ENCODE results near the gene TIMM22.

The TIMM22 gene

DNA sequence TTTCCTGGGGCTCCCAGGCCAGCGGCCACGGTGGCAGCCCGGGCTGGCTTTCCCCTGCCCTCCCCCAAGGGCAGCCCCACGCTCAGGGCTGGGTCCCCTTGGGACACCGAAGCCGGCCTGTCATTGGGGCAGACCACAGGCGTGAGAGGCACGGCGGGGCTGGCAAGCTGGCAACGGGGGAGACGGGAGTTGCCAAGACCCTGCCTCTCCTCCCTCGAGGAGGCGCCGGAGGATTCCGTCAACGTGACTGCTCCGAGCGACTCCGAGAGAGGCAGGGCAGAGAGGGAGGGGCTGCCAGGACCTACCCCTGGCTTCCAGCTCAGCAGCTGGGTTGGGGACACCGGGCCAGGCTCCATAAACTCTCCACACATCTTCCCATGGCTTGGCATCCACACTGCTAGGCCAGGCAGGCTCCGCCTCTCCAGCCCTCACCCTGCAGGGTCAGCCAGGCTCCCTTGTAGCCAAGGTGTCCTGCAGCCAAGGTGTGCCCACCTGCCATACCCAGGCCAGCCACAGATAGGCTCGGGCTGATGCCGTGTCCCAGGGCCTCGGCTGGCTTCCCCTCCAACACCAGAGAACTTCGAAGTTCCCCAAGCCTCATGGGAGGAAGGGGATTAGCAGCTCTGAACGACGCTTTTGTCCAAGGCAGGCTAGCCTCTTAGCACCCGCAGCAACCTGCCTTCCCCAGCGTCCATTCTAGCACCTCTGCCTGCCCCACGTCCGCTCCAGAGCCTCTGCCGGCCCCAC is 25.5 kb downstream of the TIMM22 start:
- DNase-seq (ENCODE audit: low spot score) = no peak

DNA sequence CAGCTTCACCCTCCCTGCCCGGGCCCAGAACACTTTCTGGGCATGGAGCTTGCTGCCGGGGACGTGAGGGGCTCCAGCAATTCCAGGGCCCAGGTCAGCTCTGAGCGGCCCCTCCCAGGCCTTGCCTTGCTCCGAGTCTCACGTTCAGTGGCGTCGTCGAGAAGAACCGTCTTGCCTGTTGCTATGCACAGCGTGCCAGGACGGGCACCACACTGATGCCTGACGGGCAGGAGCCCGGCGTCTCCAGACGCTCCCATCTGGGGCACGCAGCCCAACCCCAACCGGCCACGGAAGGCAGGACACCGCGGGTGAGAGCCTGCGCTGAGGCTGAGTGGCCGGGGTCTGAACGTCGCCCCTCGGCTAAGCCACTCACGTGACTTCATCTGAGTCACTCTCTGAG is 27.1 kb downstream of the TIMM22 start:
- no peak for DNase-seq (ENCODE audit: low spot score)

DNA sequence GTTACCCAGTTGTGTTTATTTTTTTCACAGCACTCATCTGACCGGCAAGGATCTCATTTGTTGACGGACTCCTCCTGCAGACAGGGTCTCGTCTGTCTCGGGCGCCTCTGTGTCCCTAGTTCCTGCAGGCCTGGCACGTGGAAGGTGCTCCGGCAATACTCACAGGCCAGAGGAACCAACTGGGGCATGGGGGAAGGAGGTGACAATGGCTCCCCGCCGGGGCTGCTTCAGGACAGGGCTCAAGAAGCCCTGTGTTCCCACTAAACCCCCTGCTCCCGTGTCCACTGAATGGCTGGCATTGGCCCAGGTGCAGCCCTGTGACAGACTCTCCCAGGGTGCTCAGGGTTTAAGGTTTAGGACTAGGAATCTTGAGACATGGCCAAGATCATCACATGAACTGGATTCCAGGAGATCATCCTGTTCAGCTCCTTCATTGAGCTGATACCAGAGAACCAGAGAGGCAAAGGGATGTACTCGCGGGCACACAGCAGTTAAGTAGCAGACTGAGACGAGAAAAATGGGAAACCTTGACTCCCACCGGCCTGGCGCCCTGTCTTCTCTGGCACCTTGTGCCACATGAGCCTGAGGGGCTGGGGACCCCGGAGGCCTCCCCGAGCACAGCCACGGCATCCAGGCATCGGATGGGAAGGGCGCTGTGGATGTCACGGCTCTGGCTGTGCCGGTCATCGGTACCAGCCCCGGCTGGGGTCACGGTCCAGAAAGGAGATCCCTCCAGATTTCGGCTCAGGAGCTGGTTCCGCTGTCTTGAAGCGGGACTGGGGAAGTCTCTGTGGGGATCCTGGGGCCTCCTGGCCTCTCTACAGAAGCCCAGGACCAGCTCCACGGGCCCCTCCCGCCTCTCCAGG is 29.0 kb downstream of the TIMM22 start:
- no peak for DNase-seq (ENCODE audit: low spot score)

DNA sequence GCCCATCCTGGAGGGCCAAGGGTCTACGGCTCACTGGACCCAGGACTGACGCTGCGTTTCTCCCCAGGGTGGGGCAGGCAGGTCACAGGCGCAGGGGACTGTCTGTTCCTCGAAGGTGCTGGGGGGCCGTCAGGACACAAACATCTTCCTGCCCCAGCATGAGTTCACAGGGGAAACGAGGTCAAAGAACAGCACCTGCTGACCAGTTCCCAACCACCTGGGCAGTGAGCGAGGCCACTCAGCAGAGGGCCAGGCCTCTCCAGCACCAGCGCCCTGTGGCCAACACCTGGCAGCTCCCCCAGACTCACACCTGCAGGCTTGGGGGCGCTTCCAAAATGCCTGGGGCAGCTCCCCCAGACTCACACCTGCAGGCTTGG is 29.7 kb downstream of the TIMM22 start:
- DNase-seq (ENCODE audit: low spot score) = no peak

DNA sequence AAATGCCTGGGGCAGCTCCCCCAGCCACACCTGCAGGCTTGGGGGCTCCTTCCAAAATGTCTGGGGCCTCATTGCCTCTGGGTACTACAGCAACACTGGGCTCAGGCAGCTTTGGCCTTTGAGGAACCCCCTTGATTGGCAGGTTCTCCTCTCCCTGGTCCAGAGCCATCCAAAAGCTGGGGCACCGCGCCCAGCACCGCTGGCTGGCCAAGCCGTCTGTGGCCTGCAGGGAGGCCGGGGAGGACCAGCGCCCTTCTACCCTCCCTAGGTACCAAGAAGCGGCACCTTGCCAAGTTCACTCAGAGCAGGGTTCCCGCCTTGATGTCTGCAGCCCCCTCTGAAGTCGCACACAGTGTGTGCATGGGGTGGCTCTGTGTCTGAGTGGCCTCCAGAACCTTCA is 30.1 kb downstream of the TIMM22 start:
- DNase-seq (ENCODE audit: low spot score) = no peak

DNA sequence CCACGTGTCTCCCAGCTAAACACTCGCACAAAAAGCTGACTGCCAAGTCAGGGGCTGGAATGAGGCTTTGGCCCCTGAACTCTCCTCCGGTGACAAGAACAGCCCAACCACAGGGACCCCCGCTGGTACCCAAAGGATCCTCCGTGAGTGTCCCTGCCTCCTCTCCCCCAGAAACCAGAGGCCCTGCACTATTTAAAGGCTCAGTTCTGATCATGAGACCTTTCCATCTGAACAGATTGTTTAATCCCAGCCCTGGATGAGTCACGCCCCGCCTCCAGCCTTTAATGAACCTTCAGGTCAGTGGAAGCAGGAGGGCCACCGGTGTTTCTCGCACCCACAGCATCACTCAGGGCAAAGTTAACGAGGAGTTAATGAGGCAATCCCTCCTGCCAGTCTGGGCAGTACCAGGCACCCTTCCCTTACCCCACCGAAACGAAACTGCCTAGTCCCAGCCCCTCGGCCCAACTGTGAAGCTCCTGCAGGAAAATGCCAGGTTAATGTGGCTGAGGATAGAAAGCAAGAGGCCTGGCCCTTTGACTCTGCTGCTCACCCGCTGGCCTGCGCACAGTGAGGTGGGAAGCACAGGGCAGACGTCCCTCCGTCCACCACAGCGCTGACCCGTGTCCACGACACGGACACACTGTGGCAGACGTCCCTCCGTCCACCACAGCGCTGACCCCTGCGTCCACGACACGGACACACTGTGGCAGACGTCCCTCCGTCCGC is 32.4 kb downstream of the TIMM22 start:
- DNase-seq (ENCODE audit: low spot score) = no peak

DNA sequence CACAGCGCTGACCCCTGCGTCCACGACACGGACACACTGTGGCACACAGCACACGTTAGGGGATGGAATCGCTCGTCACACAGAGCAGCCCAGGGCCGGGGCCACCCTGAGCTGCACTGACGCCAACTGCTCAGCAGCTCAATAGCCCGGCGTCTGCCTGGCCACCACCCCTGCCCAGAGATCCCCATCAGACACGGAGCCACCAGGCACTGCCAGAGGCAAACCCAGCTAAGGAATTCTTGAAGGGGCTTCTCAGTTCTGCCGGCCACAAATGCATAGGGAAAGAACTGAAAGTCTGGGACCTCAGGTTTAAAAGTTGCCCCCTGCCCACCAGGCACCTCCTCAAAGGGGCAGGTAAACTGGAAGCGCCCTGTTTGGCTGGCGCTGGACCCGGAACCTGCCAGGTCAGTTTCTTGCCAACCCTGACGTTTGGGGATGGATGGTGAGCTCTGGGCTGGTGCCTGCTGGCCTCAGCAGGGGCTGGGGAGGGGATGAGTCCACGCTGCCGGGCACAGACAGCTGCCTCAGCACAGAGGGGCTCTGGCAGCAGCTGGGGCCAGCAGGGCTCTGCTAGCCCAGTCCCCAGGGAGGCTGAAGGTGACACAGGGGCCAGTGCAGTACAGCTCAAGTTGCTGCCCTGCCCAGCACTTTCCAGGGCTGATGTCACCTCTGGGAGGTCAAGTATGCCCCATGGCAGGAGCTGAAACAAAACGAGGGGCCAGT is 33.2 kb downstream of the TIMM22 start:
- DNase-seq (ENCODE audit: low spot score) = no peak

DNA sequence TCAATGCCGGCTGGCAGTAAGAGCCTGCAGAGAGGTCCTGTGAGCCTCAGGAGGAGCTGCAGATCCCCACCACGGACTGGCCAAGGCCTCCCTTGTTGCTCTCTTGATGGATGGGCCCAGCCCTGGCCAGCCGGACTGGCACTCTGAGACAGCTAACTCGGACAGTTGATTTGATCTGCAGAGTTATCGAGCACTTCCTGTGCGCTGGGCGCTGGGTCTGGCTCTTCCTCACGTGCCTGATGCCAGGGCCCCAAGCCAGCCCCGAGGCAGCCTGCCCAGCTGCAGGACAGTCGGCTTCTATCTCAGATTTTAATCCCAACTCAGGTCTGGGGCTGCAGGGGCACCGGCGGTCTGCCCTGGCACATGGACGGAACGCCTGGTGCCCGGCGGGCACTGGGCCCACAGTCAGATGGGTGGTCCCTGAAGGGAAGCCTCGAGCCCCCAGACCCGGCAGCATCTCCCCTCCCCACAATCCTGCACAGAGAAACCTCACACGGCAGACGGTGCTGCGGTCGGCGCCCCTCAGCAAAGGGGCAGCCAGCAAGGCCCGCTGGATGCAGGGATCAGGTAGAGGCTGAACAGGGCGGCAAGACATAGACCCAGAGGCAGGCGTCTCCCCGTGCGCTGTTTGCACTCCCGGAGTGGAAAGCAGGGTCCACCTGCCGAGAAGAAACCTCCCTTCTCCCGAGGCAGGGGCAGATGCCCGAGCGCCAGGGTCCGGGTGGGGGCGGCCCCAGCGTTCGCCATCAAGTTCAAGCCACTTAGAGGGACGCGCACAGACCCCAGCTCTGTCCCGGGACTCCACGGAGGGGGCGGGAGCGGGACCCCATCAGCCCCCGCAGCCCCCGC is 34.0 kb downstream of the TIMM22 start:
- DNase-seq (ENCODE audit: low spot score) = no peak

DNA sequence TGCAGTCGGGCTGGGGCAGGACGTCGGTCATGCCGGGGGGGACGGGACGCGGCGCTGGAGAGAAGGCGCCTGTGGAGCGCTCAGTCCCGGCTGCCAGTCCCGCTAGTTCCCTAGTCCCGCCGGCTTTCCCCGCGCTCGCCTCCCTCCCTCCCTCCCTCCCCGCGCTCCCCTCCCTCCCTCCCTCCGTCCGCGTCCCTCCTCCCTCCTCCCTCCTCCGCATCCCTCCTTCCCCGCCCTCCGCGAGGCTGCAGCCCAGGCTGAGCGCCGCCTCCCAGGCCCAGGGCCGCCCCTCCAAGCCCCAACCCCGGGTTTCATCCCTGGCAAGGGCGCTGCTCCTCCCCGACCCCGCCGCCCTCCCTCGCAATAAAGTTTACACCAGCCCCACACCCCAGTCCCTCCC is 34.8 kb downstream of the TIMM22 start:
- no peak for DNase-seq (ENCODE audit: low spot score)

DNA sequence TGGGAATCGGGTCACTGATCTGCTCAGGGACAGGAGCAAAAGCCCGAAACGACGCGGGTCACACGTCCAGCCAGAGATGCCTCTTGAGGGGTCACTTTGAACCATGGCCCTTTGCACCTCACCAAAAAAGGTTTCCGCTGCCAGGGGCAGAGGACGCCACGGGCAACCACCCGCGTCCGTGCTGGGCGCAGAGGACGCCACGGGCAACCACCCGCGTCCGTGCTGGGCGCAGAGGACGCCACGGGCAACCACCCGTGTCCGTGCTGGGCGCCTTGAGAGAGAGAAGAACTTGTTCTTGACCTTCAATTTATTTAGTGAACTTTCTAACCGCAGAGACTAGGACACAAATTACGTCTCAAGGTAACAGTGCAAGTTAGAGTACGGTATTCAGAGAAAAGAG is 35.5 kb downstream of the TIMM22 start:
- no peak for DNase-seq (ENCODE audit: low spot score)

DNA sequence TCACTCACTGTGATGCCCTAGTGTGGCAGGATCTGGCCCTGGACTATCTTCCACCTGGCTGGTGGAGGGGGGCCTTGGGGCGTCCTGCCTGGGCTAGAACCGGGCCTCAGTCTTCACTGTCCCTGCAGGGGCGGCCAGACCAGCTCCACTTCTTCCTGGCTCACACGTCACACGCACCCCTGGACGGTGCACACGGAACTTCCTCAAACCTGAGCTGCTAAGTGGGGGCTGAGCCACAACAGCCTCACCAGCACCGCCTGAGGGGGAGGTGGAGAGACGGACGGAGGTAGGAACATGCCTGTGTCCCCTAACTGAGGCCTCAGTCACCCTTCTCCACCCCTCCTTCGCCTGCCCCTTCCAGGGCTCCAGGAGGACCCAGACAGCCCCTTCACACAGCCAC is 36.6 kb downstream of the TIMM22 start:
- no peak for DNase-seq (ENCODE audit: low spot score)

DNA sequence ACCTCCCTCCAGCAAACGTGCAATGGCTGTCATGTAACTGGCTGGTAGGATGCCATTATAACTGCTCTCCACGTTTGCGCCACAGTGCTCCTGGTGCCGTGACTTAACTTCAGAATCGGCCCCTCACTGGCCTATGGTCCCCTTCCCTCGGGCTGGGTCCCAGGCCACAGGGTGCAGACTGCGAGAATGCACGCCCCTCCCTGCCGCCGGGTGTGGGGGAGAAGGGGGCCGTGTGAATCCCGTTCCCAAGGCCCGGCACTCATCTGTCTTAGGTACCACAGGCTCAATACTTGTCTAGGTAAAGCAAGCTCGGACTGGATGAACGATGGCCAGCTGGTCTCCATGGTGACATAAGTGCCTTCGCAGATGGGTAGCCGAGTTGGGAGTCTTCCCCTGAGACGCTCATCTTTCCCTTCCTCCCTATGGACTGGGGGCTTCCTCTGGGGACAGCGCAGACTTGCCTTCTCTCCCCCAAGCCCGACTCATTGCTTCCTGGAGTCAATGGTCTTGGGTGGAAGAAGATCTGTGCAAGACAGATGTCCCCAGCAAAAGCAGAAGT is 37.8 kb downstream of the TIMM22 start:
- no peak for DNase-seq (ENCODE audit: low spot score)

DNA sequence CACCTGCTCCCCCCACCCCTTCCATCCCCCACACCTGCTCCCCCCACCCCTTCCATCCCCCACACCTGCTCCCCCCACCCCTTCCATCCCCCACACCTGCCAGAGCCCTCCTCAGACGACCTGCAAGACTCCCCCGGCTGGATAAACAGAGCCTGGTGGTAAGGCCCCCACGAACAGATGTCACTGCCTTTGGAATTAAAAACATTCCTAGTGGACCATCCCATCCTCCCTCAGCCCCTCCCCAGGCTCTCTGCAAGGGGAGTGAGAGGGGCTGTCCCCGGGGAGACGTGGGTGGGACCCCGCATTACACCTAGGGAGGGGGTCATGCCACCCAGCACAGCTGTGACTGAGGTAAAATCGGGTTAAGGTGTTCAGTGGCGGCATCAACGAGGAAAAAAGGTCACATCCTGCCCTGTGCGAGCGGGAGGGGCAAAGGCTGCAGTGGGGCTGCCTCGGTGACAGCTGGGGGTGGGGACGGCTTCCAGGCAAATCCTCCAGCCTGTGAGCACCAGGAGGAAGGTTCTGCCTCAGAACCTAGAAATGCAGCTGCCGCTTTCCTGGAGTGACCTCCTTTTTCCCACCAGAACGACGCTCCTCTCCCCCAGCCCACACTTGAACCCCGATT is 38.7 kb downstream of the TIMM22 start:
- no peak for DNase-seq (ENCODE audit: low spot score)

DNA sequence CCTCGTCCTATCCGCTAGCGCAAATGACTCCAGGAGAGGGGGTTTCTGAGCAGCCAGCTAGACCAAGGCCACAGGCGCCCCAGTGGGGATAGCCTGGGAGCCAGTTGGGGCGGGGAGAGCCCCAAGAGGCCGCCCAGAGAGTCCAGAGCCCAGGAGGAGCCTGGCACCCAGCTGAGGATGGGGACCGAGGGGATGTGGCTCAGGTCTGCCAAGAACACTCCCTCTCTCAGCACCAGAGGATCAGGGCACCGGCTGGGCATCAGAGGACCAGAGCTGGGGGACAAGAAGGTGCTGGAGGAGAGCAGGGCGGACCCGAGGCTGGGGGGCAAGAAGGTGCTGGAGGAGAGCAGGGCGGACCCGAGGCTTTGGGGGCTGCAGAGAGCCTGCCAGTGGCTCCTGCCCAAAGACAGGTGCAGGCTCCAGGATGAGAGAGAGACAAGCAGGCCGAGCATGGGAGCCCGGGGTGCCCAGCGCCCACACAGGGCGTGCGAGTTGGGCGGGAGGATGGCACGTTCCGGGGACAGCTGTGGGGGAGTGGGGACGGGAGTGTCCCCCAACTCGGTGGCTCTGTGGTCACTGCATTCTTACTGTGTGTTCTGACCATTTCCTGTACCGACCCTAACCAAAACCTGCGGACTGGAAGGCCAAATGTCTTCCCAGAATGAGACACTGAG is 39.4 kb downstream of the TIMM22 start:
- no peak for DNase-seq (ENCODE audit: low spot score)

DNA sequence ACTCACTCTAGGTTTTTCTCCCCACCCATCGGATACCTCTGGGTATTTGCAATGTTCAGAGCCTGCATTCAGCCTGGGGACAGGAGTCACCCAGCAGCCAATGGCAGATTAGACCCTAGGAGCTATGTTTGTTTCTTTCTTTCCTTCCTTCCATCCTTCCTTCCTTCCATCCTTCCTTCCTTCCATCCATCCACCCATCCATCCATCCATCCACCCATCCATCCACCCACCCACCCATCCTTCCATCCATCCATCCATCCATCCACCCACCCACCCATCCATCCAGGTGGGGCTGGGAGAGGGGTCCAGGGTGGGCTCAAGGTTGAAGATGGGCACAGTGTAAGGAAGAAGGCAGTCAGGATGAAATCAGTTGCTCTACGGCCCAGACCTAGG is 39.9 kb downstream of the TIMM22 start:
- no peak for DNase-seq (ENCODE audit: low spot score)

DNA sequence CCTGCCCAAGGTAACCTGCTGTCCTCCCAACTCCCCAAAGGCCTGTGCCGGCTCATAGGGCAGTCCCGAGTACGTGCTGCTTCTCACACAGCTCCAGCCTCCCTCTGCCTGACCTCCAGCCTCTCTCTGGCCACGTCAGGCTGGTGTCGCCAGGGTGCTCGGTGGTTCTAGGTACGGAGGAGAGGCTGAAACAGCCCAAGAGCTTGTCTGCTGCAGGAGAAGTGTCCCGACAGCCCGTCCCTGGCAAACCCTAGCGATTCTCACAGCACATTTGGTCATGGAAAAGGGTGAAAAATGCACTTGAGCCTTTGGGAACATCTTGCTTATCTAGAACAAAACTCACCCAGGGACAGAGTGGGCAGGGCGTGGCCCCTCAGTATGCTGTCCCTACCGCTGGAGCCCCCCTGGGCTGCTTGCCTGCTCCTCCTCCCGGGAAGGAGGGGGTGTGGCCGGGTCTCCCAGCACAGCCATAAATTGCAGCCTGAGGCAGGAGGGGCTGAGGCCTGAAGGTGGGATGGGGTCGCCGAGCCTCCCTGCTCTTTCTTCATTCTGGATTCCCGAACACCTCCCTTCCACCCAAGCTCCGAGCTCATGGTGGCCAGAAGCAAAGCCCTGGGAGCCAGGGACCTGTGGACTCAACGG is 40.4 kb downstream of the TIMM22 start:
- no peak for DNase-seq (ENCODE audit: low spot score)

DNA sequence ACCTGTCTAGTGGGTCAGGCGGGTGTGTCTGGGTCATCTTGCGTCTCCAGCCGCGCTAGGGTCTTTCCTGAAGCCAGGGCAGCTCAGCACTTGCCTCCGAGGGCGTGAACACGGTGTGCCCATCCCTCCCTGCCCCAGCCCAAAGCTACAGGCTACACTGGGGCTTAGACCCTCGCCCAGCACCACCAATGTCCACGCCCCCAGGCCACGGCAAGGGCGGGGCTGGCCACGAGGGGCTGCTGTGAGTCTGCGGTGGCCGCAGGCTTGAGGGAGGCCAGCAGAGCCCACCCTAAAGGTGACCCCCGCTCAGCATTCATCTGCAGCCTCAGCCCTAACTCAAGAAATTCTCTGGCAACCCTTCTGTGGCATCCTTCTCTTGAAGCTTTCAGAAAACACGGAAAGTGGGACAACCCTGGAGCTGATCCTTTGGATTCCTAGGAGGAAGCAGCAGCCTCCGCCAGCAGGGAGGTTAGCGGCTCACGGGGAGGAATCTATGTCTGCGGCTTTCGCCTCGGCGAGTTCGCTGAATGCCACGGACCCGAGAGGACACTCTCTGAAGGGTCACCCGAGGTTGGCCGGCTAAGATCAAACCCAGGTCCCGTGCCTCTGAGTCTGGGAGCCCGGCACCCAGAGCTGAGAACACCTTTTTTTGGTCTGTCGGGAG is 41.7 kb downstream of the TIMM22 start:
- DNase-seq (ENCODE audit: low spot score) = no peak

DNA sequence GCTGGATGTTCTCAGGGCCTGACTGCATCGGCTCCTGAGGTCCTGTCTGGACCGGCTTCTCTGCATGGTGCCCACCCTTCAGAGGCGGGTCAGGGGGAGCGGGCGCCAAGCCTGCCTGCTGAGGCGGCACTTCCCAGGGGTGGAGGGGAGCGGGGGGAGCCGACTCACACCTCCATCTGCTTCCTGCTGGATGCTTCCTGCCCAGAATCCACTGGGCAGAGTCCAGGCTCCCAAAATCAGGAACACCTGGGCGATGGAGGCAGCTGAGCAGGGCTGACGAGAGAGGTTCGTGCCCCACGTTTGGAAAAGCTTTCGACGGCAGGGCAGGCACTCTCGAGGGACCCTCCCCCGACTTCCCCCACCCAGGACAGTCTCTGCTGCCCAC is 42.2 kb downstream of the TIMM22 start:
- no peak for DNase-seq (ENCODE audit: low spot score)

All from hematopoietic multipotent progenitor cell treated with erythropoietin and hydrocortisone succinate and interleukin-3 and kit ligand, for 17 days (in vitro differentiated cells).